AG09309 (cell line): Measurements from ENCODE around the gene EIF4G3.

ENCODE experiments used
- DNase-seq: peaks from one replicate; pipeline ENCODE4 v3.0.0-alpha.2; 2010; ENCODE audit warnings: low read depth
- H3K4me3 ChIP-seq: 2 replicates; pipeline ENCODE4 v1.5.1; 2011; ENCODE audit warnings: mild to moderate bottlenecking, low read depth, low read length, moderate library complexity; ENCODE audit not compliant: control insufficient read depth
- CTCF ChIP-seq: IDR thresholded peaks from 2 replicates; pipeline ENCODE4 v1.5.1; 2011; ENCODE audit warnings: mild to moderate bottlenecking, low read depth, low read length, inconsistent platforms; ENCODE audit not compliant: insufficient read depth, control insufficient read depth; ENCODE audit errors: missing control alignments

EIF4G3 gene

GRCh38 chr1:20980051-20980450 lies 196.6 kb downstream of the EIF4G3 start:
- no peak for DNase-seq
- no peak for TF ChIP-seq CTCF
- no peak overlapping the region for H3K4me3 ChIP-seq

GRCh38 chr1:20978413-20978812 lies 198.3 kb downstream of the EIF4G3 start:
- H3K4me3 ChIP-seq = no peak overlapping the region
- DNase-seq = no peak
- no peak for TF ChIP-seq CTCF

GRCh38 chr1:20975668-20976067 lies 201.0 kb downstream of the EIF4G3 start:
- no peak overlapping the region for H3K4me3 ChIP-seq
- no peak for TF ChIP-seq CTCF
- DNase-seq = no peak

GRCh38 chr1:20974951-20975350 lies 201.7 kb downstream of the EIF4G3 start:
- no peak overlapping the region for H3K4me3 ChIP-seq
- no peak for TF ChIP-seq CTCF
- no peak for DNase-seq

- no peak overlapping the region for H3K4me3 ChIP-seq
- no peak for DNase-seq
- TF ChIP-seq CTCF = no peak
Observed at GRCh38 chr1:20974069-20974468, 202.6 kb downstream of the EIF4G3 start.

- H3K4me3 ChIP-seq = no peak overlapping the region
- TF ChIP-seq CTCF = no peak
- no peak for DNase-seq
Observed at GRCh38 chr1:20972855-20973254, 203.8 kb downstream of the EIF4G3 start.
